GM10266 (cell line): ENCODE measurements around the gene RAB28.

Source experiments
- DNase-seq: peaks from one replicate; pipeline ENCODE4 v3.0.0; 2012; ENCODE audit errors: extremely low spot score
- CTCF ChIP-seq: IDR thresholded peaks from 2 replicates; pipeline ENCODE4 v1.5.1; 2012; ENCODE audit warnings: mild to moderate bottlenecking, low read depth; ENCODE audit not compliant: control insufficient read depth, insufficient read depth; ENCODE audit errors: missing control alignments

RAB28 gene

GRCh38 chr4:13527192-13527980, 43.2 kb upstream of the RAB28 start:
- no peak for TF ChIP-seq CTCF
- DNase-seq, result peak; percentile 44

GRCh38 chr4:13526658-13527057, 42.5 kb upstream of the RAB28 start:
- no peak for DNase-seq
- no peak for TF ChIP-seq CTCF

GRCh38 chr4:13525606-13526281, 41.6 kb upstream of the RAB28 start:
- DNase-seq, result peak; percentile 12
- no peak for TF ChIP-seq CTCF

GRCh38 chr4:13524504-13525243, 40.5 kb upstream of the RAB28 start:
- peak; percentile 9 for DNase-seq
- TF ChIP-seq CTCF, result no peak

GRCh38 chr4:13523591-13524503, 39.7 kb upstream of the RAB28 start:
- peak; percentile 6 for DNase-seq
- TF ChIP-seq CTCF, result no peak

GRCh38 chr4:13523105-13523477, 39.0 kb upstream of the RAB28 start:
- no peak for DNase-seq
- no peak for TF ChIP-seq CTCF
